ENCODE results near the gene TBC1D1. TPM values are rescaled to one million over a fixed set of nuclear protein-coding genes. Genes with fewer than 3 reads are reported as not detected.

Gene TBC1D1
- total RNA-seq, 1 donor from 2014 or later: 113 TPM

GRCh38 chr4:38067499-38067898 is 176.6 kb downstream of the TBC1D1 start:
- no peak overlapping the region for H3K4me3 Mint-ChIP-seq
- H3K27ac Mint-ChIP-seq (ENCODE audit: unreplicated experiment): no peak overlapping the region
- peaks cover 13% of the 10 kb centered on the region for H3K36me3 Mint-ChIP-seq (ENCODE audit: low read depth)
- H3K9me3 Mint-ChIP-seq: no peaks in the 10 kb centered on the region
- no peaks in the 10 kb centered on the region for H3K27me3 Mint-ChIP-seq (ENCODE audit: low read depth)
- H3K4me1 Mint-ChIP-seq: peaks cover 32% of the 10 kb centered on the region
- no peak for TF ChIP-seq CTCF (conservative IDR thresholded peaks at IDR 0.05)
- no peak for DNase-seq (ENCODE audit: low read depth, low spot score)

GRCh38 chr4:38068107-38068506 is 177.2 kb downstream of the TBC1D1 start:
- Mint-ChIP-seq H3K4me1 (peaks cover 26% of the 10 kb centered on the region), H3K9me3 (no peaks in the 10 kb centered on the region), H3K27me3 (ENCODE audit: low read depth) (no peaks in the 10 kb centered on the region), H3K36me3 (ENCODE audit: low read depth) (peaks cover 13% of the 10 kb centered on the region), H3K4me3 (no peak overlapping the region), H3K27ac (ENCODE audit: unreplicated experiment) (no peak overlapping the region)
- no peak for DNase-seq (ENCODE audit: low read depth, low spot score)
- no peak for TF ChIP-seq CTCF (conservative IDR thresholded peaks at IDR 0.05)

- no peak for DNase-seq (ENCODE audit: low read depth, low spot score)
- H3K27me3 Mint-ChIP-seq (ENCODE audit: low read depth): no peaks in the 10 kb centered on the region
- no peaks in the 10 kb centered on the region for H3K9me3 Mint-ChIP-seq
- peaks cover 20% of the 10 kb centered on the region for H3K4me1 Mint-ChIP-seq
- peaks cover 15% of the 10 kb centered on the region for H3K36me3 Mint-ChIP-seq (ENCODE audit: low read depth)
- H3K4me3 Mint-ChIP-seq: no peak overlapping the region
- TF ChIP-seq CTCF (conservative IDR thresholded peaks at IDR 0.05): peak; percentile 57
- no peak overlapping the region for H3K27ac Mint-ChIP-seq (ENCODE audit: unreplicated experiment)
These were observed 178.4 kb downstream of the TBC1D1 start for GRCh38 chr4:38069271-38069760.

GRCh38 chr4:38071801-38072431 is 181.0 kb downstream of the TBC1D1 start:
- H3K4me1 Mint-ChIP-seq: peaks cover 31% of the 10 kb centered on the region
- no peak overlapping the region for H3K4me3 Mint-ChIP-seq
- H3K27ac Mint-ChIP-seq (ENCODE audit: unreplicated experiment): no peak overlapping the region
- H3K27me3 Mint-ChIP-seq (ENCODE audit: low read depth): no peaks in the 10 kb centered on the region
- DNase-seq (ENCODE audit: low read depth, low spot score): no peak
- H3K36me3 Mint-ChIP-seq (ENCODE audit: low read depth): peaks cover 16% of the 10 kb centered on the region
- TF ChIP-seq CTCF (conservative IDR thresholded peaks at IDR 0.05): no peak
- H3K9me3 Mint-ChIP-seq: no peaks in the 10 kb centered on the region

- no peak for TF ChIP-seq CTCF (conservative IDR thresholded peaks at IDR 0.05)
- Mint-ChIP-seq H3K27ac (ENCODE audit: unreplicated experiment) (no peak overlapping the region), H3K27me3 (ENCODE audit: low read depth) (no peaks in the 10 kb centered on the region), H3K9me3 (no peaks in the 10 kb centered on the region), H3K4me3 (no peak overlapping the region), H3K4me1 (peaks cover 36% of the 10 kb centered on the region), H3K36me3 (ENCODE audit: low read depth) (peaks cover 18% of the 10 kb centered on the region)
- DNase-seq (ENCODE audit: low read depth, low spot score): no peak
These were observed 181.7 kb downstream of the TBC1D1 start for GRCh38 chr4:38072578-38072977.
